Neural progenitor cell (in vitro differentiated cells): Measurements from ENCODE around the gene HOXD11. TPM values are rescaled to one million over a fixed set of nuclear protein-coding genes. Genes with fewer than 3 reads are reported as not detected.

Experiments
- DNase-seq: peaks from one replicate; pipeline ENCODE4 v3.0.0-alpha.2; 2016; ENCODE audit warnings: low spot score
- H2AFZ ChIP-seq: fragments of 200-600 bp; sonication (generic); replicated peaks from 2 replicates; pipeline ENCODE4 v1.6.1; 2016; ENCODE audit warnings: antibody characterized with exemption
- H3F3A ChIP-seq: fragments of 200-600 bp; sonication (generic); 2 replicates; pipeline ENCODE4 v1.6.1; 2016; ENCODE audit warnings: antibody characterized with exemption, low read depth
- H3K27ac ChIP-seq: fragments of 200-600 bp; sonication (generic); 2 replicates; pipeline ENCODE4 v1.5.1; 2016; ENCODE audit warnings: mild to moderate bottlenecking
- H3K27me3 ChIP-seq: fragments of 200-600 bp; sonication (generic); 2 replicates; pipeline ENCODE4 v1.6.1; 2016; ENCODE audit warnings: mild to moderate bottlenecking, moderate library complexity
- H3K36me3 ChIP-seq: fragments of 200-600 bp; sonication (generic); 2 replicates; pipeline ENCODE4 v1.5.1; 2016
- H3K4me1 ChIP-seq: fragments of 200-600 bp; sonication (generic); 2 replicates; pipeline ENCODE4 v1.6.1; 2016; ENCODE audit warnings: mixed run types
- H3K4me2 ChIP-seq: fragments of 200-600 bp; sonication (generic); 2 replicates; pipeline ENCODE4 v1.6.1; 2016
- H3K4me3 ChIP-seq: fragments of 200-600 bp; sonication (generic); 2 replicates; pipeline ENCODE4 v1.5.1; 2016
- H3K79me2 ChIP-seq: fragments of 200-600 bp; sonication (generic); 2 replicates; pipeline ENCODE4 v1.6.1; 2016; ENCODE audit warnings: low read depth
- H3K9ac ChIP-seq: fragments of 200-600 bp; sonication (generic); 2 replicates; pipeline ENCODE4 v1.6.1; 2016
- H3K9me3 ChIP-seq: fragments of 200-600 bp; sonication (generic); 2 replicates; pipeline ENCODE4 v1.5.1; 2016; ENCODE audit warnings: low read depth
- H4K20me1 ChIP-seq: fragments of 200-600 bp; sonication (generic); 2 replicates; pipeline ENCODE4 v1.6.1; 2016; ENCODE audit warnings: low read depth
- H3K27ac Mint-ChIP-seq: 3 replicates; pipeline ENCODE4 v1.8.0; 2021; ENCODE audit warnings: mixed read lengths
- H3K27me3 Mint-ChIP-seq: 2 replicates; pipeline ENCODE4 v1.8.0; 2022; ENCODE audit warnings: low read depth, mild to moderate bottlenecking, inconsistent platforms, moderate library complexity, mixed read lengths; ENCODE audit not compliant: insufficient read depth
- H3K36me3 Mint-ChIP-seq: 3 replicates; pipeline ENCODE4 v1.8.0; 2021; ENCODE audit warnings: mixed read lengths
- H3K4me1 Mint-ChIP-seq: 3 replicates; pipeline ENCODE4 v1.8.0; 2021; ENCODE audit warnings: mixed read lengths
- H3K4me3 Mint-ChIP-seq: 3 replicates; pipeline ENCODE4 v1.8.0; 2021; ENCODE audit warnings: mild to moderate bottlenecking, moderate library complexity, mixed read lengths
- H3K9me3 Mint-ChIP-seq: 3 replicates; pipeline ENCODE4 v1.8.0; 2020; ENCODE audit warnings: mixed read lengths
- EZH2 ChIP-seq: fragments of 200-600 bp; sonication (generic); IDR thresholded peaks from 2 replicates; pipeline ENCODE4 v1.6.1; 2017; ENCODE audit warnings: antibody characterized with exemption, mild to moderate bottlenecking, moderate library complexity
- EZH2phosphoT487 ChIP-seq: fragments of 200-600 bp; sonication (generic); IDR thresholded peaks from 2 replicates; pipeline ENCODE4 v1.6.1; 2017; ENCODE audit warnings: antibody characterized with exemption
- total RNA-seq: library from RNA; depleted of rRNA; stranded (reverse); fragments of >200 nt; gene quantifications from 2 replicates; pipeline ENCODE4 v1.2.3, GENCODE V29; 2015; ENCODE audit warnings: low replicate concordance
- TF ChIP-seq, protein P1 (sequence below): fragments of 200-600 bp; sonication (generic); IDR thresholded peaks from 2 replicates; pipeline ENCODE4 v1.5.1; 2017; ENCODE audit warnings: antibody characterized with exemption, mild to moderate bottlenecking

The HOXD11 gene
- total RNA-seq, 1 donor from 2014 or later = not detected

- Mint-ChIP-seq H3K9me3 (peaks cover 6% of the 10 kb centered on the region), H3K27me3 (peaks cover 90% of the 10 kb centered on the region), H3K27ac (no peak within 1 kb of the TSS), H3K4me1 (peaks cover 6% of the 10 kb centered on the region), H3K4me3 (peak within 1 kb of the TSS; percentile 80), H3K36me3 (no peaks in the 10 kb centered on the region)
- H3K27ac ChIP-seq = no peak within 1 kb of the TSS
- H2AFZ ChIP-seq = peak within 1 kb of the TSS; percentile 64
- no peaks in the 10 kb centered on the region for H3K4me1 ChIP-seq
- H3K4me3 ChIP-seq = peak within 1 kb of the TSS; percentile 52
- peaks cover 88% of the 10 kb centered on the region for H4K20me1 ChIP-seq
- peak; percentile 80 for DNase-seq
- H3K27me3 ChIP-seq = peaks cover 100% of the 10 kb centered on the region
- no peak within 1 kb of the TSS for H3K9ac ChIP-seq
- H3K4me2 ChIP-seq = peak within 1 kb of the TSS; percentile 80
- no peaks in the 10 kb centered on the region for H3K9me3 ChIP-seq
- no peaks in the 10 kb centered on the region for H3K79me2 ChIP-seq
- TF ChIP-seq, protein P1, sequence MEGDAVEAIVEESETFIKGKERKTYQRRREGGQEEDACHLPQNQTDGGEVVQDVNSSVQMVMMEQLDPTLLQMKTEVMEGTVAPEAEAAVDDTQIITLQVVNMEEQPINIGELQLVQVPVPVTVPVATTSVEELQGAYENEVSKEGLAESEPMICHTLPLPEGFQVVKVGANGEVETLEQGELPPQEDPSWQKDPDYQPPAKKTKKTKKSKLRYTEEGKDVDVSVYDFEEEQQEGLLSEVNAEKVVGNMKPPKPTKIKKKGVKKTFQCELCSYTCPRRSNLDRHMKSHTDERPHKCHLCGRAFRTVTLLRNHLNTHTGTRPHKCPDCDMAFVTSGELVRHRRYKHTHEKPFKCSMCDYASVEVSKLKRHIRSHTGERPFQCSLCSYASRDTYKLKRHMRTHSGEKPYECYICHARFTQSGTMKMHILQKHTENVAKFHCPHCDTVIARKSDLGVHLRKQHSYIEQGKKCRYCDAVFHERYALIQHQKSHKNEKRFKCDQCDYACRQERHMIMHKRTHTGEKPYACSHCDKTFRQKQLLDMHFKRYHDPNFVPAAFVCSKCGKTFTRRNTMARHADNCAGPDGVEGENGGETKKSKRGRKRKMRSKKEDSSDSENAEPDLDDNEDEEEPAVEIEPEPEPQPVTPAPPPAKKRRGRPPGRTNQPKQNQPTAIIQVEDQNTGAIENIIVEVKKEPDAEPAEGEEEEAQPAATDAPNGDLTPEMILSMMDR = no peak
- TF ChIP-seq EZH2 = peak; percentile 37
- peak; percentile 75 for TF ChIP-seq EZH2phosphoT487
- no peaks in the 10 kb centered on the region for H3F3A ChIP-seq
- no peaks in the 10 kb centered on the region for H3K36me3 ChIP-seq
Measured at GRCh38 chr2:176092270-176093144, 14.6 kb upstream of the HOXD11 start, which contains the start of gene HOXD13. HOXD13 (plus strand) TSS chr2:176092721; CDS start chr2:176092891, 170 bp downstream.

- DNase-seq = peak; percentile 71
- Histone ChIP-seq H3K4me1 (no peaks in the 10 kb centered on the region), H3F3A (no peaks in the 10 kb centered on the region), H3K4me2 (peak overlapping the region; percentile 80), H3K27ac (no peak overlapping the region), H3K27me3 (peaks cover 100% of the 10 kb centered on the region), H3K79me2 (no peaks in the 10 kb centered on the region), H4K20me1 (peaks cover 93% of the 10 kb centered on the region), H3K36me3 (no peaks in the 10 kb centered on the region), H3K9me3 (no peaks in the 10 kb centered on the region), H2AFZ (peak overlapping the region; percentile 64), H3K4me3 (peak overlapping the region; percentile 52), H3K9ac (no peak overlapping the region)
- no peaks in the 10 kb centered on the region for H3K36me3 Mint-ChIP-seq
- H3K9me3 Mint-ChIP-seq = peaks cover 6% of the 10 kb centered on the region
- TF ChIP-seq, protein P1 = peak; percentile 35
- TF ChIP-seq EZH2phosphoT487 (peak; percentile 90), EZH2 (peak; percentile 98)
- H3K4me1 Mint-ChIP-seq = peaks cover 10% of the 10 kb centered on the region
- peak overlapping the region; percentile 72 for H3K4me3 Mint-ChIP-seq
- H3K27ac Mint-ChIP-seq = no peak overlapping the region
- H3K27me3 Mint-ChIP-seq = peaks cover 90% of the 10 kb centered on the region
Measured at GRCh38 chr2:176093145-176093897, 13.8 kb upstream of the HOXD11 start.

GRCh38 chr2:176093898-176094249 is 13.2 kb upstream of the HOXD11 start:
- H2AFZ ChIP-seq = no peak overlapping the region
- peaks cover 100% of the 10 kb centered on the region for H3K27me3 ChIP-seq
- H3K9ac ChIP-seq = no peak overlapping the region
- peaks cover 6% of the 10 kb centered on the region for H3K9me3 Mint-ChIP-seq
- TF ChIP-seq, protein P1 = no peak
- TF ChIP-seq EZH2 = peak; percentile 87
- H3K36me3 ChIP-seq = no peaks in the 10 kb centered on the region
- peaks cover 94% of the 10 kb centered on the region for H4K20me1 ChIP-seq
- H3F3A ChIP-seq = no peaks in the 10 kb centered on the region
- no peak overlapping the region for H3K4me2 ChIP-seq
- H3K4me1 ChIP-seq = no peaks in the 10 kb centered on the region
- no peak overlapping the region for H3K27ac Mint-ChIP-seq
- no peak overlapping the region for H3K27ac ChIP-seq
- H3K36me3 Mint-ChIP-seq = no peaks in the 10 kb centered on the region
- H3K79me2 ChIP-seq = no peaks in the 10 kb centered on the region
- no peak overlapping the region for H3K4me3 ChIP-seq
- H3K4me3 Mint-ChIP-seq = peak overlapping the region; percentile 7
- no peaks in the 10 kb centered on the region for H3K9me3 ChIP-seq
- peaks cover 90% of the 10 kb centered on the region for H3K27me3 Mint-ChIP-seq
- no peak for DNase-seq
- peaks cover 10% of the 10 kb centered on the region for H3K4me1 Mint-ChIP-seq
